ENCODE measurements around the gene MATN1.

MATN1 gene

DNA sequence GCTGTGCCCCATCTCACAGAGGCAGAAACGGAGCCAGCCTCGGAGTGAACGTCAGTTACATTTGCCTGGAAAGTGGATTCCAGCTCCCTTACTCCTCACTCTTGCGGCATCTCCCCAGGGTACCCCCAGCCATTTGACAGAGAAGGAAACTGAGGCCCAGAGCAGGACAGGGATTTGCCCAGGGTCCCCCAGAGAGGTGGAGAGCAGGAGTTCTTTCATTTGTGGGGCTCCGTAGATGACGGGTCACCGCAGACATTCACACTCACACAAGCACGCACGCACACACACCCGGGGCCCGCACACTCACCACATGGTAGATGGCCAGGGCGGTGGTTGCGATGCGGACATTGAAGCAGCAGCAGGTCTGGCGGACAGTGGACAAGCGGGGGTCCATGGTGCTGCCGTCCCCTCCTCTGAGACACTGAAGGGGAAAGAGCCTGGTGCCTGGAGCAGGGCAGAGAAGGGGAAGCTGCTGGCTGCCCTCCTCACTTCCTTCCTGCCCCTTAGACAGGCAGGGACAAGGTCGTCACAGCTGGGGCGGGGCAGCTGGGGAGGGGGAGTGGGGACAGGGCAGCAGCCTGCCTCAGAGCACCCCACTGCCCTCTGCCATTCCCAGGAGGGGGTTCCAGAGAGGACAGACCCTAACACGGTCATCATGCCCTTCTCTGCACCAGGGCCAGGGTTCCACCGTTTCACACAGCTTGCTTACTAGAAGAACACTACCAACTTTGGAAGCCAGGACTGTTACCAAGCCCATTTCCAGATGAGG lies 34.2 kb upstream of the MATN1 start, which contains the start of gene LAPTM5:
TSS of gene LAPTM5 (minus strand) at position 423 of the 769 bp plus-strand sequence. CDS start at position 394, 29 bp downstream.
- peak; percentile 73 for DNase-seq

- DNase-seq = peak; percentile 89
These were observed 33.4 kb upstream of the MATN1 start for GRCh38 chr1:30756545-30757351.

- no peak for DNase-seq
These were observed 32.8 kb upstream of the MATN1 start for GRCh38 chr1:30756206-30756544.

- DNase-seq = no peak
These were observed 32.4 kb upstream of the MATN1 start for GRCh38 chr1:30755746-30756145.

DNA sequence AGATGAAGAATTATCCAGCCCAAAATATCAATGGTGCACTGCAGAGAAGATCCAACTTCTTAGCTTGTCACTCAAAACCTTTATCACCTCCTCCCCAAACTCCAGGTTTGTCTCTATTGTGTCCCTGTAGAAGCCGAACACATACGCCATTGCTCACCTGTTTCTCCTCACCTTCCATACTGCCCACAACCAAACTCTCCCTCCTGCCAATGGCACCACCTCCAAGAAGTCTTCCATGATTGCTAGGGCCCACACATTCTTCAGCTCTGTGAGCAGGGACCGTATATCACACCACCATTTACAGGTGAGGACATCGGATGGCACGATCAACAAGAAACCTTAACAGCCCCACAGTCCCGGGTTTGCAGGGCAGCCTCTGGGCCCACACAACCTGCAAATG lies 31.9 kb upstream of the MATN1 start:
- no peak for DNase-seq

GRCh38 chr1:30754684-30755171 lies 31.3 kb upstream of the MATN1 start:
- peak; percentile 58 for DNase-seq

DNA sequence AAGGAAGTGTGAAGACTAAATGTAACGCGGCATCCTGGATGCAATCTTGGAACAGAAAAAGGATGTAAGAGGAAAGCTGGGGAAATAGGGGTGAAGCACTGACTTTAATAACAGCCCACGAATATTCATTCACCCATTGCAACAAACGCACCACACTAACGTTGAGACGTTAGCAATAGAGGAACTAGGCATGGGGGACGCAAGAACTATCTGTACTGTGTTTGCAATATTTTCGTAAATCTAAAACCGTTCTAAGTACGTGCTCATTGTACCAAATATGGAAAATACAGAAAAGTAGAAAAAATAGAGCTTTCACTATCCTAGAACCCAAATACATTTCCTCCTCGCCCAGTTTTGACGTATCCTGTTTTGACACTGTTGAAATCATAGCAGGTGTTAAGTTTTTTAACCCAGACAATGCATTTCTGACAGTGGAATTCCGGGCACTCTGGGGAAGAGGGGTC lies 30.3 kb upstream of the MATN1 start:
- no peak for DNase-seq

DNA sequence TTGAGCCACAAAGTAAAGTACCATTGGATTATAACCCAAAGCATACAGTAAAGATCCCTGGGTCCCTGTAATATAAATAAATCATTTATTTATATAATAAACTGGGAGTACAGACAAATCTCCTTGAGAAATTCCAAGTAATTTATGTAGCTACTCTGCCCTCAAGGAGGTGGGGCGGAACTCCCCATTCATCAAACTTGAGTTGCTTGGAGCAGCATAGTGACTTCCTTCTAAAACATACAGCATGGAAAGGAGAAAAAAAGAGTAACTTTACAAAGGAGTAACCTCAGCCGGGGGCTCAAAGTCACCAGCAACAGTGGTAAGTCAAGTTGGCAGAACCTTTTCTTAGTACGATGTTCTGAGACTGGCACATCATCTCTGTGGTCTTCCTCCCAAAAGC lies 29.7 kb upstream of the MATN1 start:
- no peak for DNase-seq

- no peak for DNase-seq
These were observed 29.2 kb upstream of the MATN1 start for GRCh38 chr1:30752651-30752908.

- no peak for DNase-seq
These were observed 28.7 kb upstream of the MATN1 start for GRCh38 chr1:30751830-30752650.

GRCh38 chr1:30750731-30751291 lies 27.4 kb upstream of the MATN1 start:
- no peak for DNase-seq

DNA sequence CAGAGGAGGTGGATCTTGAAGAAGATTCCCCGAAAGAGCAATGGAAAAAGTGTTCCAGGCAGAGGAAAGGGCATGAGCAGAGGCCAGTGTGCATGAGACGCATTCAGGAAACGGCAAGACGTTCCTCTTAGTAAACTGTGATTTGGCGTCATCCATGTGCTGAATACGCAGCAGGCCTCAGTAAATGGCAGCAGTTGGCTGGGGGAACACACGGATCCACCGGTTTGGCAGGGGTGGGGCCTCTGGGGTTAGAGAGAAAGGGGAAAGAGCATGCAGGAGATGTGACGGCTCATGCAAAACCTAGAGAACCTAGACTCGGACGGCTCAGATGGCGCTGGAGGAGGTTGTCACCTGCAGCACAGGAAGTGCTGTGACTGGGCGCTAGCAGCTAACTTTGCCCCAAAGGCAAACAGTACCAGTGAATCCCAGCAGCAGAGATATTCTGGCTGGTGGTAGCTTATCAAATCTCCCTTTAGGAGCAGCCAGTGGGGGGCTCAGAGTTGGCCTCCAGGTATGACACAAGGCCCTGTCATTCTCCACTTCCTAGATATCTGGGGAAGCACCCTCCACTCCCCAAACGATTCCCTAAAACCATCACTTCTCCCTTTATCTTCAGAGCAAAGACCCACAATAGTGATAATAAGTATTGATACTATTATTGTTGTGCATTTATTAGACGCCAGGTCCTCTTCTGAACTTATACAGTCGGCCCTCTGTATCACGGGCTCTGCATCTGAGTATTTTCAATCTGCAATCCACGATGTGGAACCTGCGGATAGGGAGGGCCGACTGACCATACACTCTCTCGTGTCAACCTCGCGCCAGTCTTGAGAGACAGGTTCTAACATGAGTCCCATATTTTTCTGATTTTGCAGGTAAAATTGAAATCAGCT lies 26.6 kb upstream of the MATN1 start:
- DNase-seq = peak; percentile 71

DNA sequence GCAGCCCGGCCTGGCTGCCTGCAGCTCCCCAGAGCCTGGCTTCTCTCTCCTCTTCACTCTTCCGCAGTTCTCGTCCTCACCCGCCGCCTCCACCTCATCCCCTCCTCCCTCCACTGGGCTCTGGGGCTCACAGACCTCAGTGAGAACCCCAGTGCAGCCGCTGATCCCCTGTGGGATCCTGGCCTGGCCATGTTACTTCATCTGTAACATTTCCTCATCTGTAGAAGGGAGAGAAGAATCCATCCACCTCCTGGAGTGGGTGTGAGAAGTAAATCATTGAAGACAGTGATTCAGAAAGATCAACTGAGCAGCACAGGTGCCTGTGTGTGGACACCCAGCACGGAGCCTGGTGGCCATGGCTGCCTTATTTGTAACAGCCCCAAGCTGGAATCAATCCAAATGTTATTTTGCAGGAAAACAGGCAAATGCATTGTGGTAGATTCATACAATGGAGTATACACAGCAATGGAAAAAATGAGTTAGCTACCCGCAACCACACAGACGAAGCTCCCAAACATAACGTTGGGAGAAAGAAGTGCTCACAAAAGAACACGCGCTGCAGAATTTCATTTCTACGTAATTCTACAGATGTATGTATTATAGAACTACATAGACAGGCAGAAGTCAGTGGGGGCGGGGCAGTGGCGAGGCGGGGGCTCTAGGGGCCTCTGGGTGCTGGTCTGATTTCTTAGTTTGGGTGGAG lies 25.5 kb upstream of the MATN1 start:
- peak; percentile 56 for DNase-seq

- DNase-seq = no peak
These were observed 24.8 kb upstream of the MATN1 start for GRCh38 chr1:30748098-30748698.

- DNase-seq = no peak
These were observed 23.9 kb upstream of the MATN1 start for GRCh38 chr1:30747033-30748008.

GRCh38 chr1:30746212-30747032 lies 23.0 kb upstream of the MATN1 start:
- DNase-seq = no peak

DNA sequence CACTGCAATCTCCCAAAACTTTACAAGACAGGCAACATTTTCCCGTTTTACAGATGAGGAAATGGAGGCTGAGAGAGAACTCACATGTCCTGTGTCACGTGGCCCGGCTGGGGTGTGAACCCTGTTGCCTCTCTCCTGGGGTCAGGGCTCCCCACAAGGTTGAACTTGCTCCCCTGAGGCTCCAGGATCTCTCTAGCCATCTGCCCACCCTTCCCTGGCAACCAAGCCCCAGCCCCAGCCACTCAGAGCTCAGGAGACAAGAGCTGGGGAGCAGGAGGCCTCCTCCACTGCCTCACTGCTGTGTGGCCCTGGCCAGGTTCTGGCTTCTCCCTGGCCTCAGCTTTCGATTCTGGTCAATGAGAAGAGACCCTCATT lies 22.4 kb upstream of the MATN1 start:
- no peak for DNase-seq

GRCh38 chr1:30745156-30745833 lies 21.9 kb upstream of the MATN1 start:
- no peak for DNase-seq
